ENCODE measurements around the gene CSH1.
A peak's percentile ranks its signal among the peaks of the same experiment; 100 is the strongest.
"Not testable (repeated sequence)": the region's sequence is repeated elsewhere in the genome, so short reads cannot be mapped to it uniquely, and the experiment has no call there.

Gene CSH1

GRCh38 chr17:63917646-63918045, 21.3 kb upstream of the CSH1 start:
- Histone ChIP-seq H3K27me3 (ENCODE audit: insufficient read depth, low read depth, severe bottlenecking) (no peaks in the 10 kb centered on the region), H3K36me3 (no peaks in the 10 kb centered on the region), H3K9me3 (ENCODE audit: severe bottlenecking) (no peaks in the 10 kb centered on the region), H3K27ac (no peak overlapping the region), H3K4me3 (ENCODE audit: low read depth, low read length) (no peak overlapping the region)
- no peak for TF ChIP-seq CTCF (IDR thresholded peaks at IDR 0.05; ENCODE audit: low read depth, low read length)
- DNase-seq, result no peak

GRCh38 chr17:63917206-63917605, 20.8 kb upstream of the CSH1 start:
- DNase-seq, H3K27ac ChIP-seq: not testable (repeated sequence)

GRCh38 chr17:63916566-63917185, 20.3 kb upstream of the CSH1 start:
- H3K4me3 ChIP-seq (ENCODE audit: low read depth, low read length), result no peak overlapping the region
- H3K27me3 ChIP-seq (ENCODE audit: insufficient read depth, low read depth, severe bottlenecking), result no peaks in the 10 kb centered on the region
- H3K36me3 ChIP-seq, result no peaks in the 10 kb centered on the region
- DNase-seq, result no peak
- H3K27ac ChIP-seq, result no peak overlapping the region
- TF ChIP-seq CTCF (IDR thresholded peaks at IDR 0.05; ENCODE audit: low read depth, low read length), result no peak
- no peaks in the 10 kb centered on the region for H3K9me3 ChIP-seq (ENCODE audit: severe bottlenecking)

More at GRCh38 chr17:63917206-63917605, 20.8 kb upstream of the CSH1 start:
- not testable (repeated sequence) for H3K4me3 ChIP-seq (ENCODE audit: low read depth, low read length); H3K9me3 ChIP-seq (ENCODE audit: severe bottlenecking); H3K27me3 ChIP-seq (ENCODE audit: insufficient read depth, low read depth, severe bottlenecking); H3K36me3 ChIP-seq

- not testable (repeated sequence) for DNase-seq, H3K27ac ChIP-seq
Observed at GRCh38 chr17:63915753-63916152, 19.4 kb upstream of the CSH1 start.

GRCh38 chr17:63914471-63914870, 18.1 kb upstream of the CSH1 start:
- DNase-seq, result no peak
- H3K4me3 ChIP-seq (ENCODE audit: low read depth, low read length), result no peak overlapping the region
- TF ChIP-seq CTCF (IDR thresholded peaks at IDR 0.05; ENCODE audit: low read depth, low read length), result no peak
- no peak overlapping the region for H3K27ac ChIP-seq
- no peaks in the 10 kb centered on the region for H3K36me3 ChIP-seq
- H3K9me3 ChIP-seq (ENCODE audit: severe bottlenecking), result no peaks in the 10 kb centered on the region
- H3K27me3 ChIP-seq (ENCODE audit: insufficient read depth, low read depth, severe bottlenecking), result no peaks in the 10 kb centered on the region

More at GRCh38 chr17:63915753-63916152, 19.4 kb upstream of the CSH1 start:
- H3K36me3 ChIP-seq; H3K27me3 ChIP-seq (ENCODE audit: insufficient read depth, low read depth, severe bottlenecking); H3K9me3 ChIP-seq (ENCODE audit: severe bottlenecking); H3K4me3 ChIP-seq (ENCODE audit: low read depth, low read length): not testable (repeated sequence)

- Histone ChIP-seq H3K9me3 (ENCODE audit: severe bottlenecking) (no peaks in the 10 kb centered on the region), H3K36me3 (no peaks in the 10 kb centered on the region), H3K4me3 (ENCODE audit: low read depth, low read length) (no peak overlapping the region), H3K27ac (no peak overlapping the region), H3K27me3 (ENCODE audit: insufficient read depth, low read depth, severe bottlenecking) (no peaks in the 10 kb centered on the region)
- DNase-seq, result peak; percentile 71
- TF ChIP-seq CTCF (IDR thresholded peaks at IDR 0.05; ENCODE audit: low read depth, low read length), result peak; percentile 81
Observed at GRCh38 chr17:63911657-63912100, 15.3 kb upstream of the CSH1 start.

- no peaks in the 10 kb centered on the region for H3K36me3 ChIP-seq
- no peak within 1 kb of the TSS for H3K4me3 ChIP-seq (ENCODE audit: low read depth, low read length)
- no peak within 1 kb of the TSS for H3K27ac ChIP-seq
- no peaks in the 10 kb centered on the region for H3K27me3 ChIP-seq (ENCODE audit: insufficient read depth, low read depth, severe bottlenecking)
- no peaks in the 10 kb centered on the region for H3K9me3 ChIP-seq (ENCODE audit: severe bottlenecking)
- TF ChIP-seq CTCF (IDR thresholded peaks at IDR 0.05; ENCODE audit: low read depth, low read length), result no peak
- no peak for DNase-seq
Observed at GRCh38 chr17:63911041-63911635, 14.8 kb upstream of the CSH1 start, which contains the start of gene CSHL1. Gene CSHL1, minus strand, starts transcription at chr17:63911258. Its CDS starts 62 bp downstream, at chr17:63911196.
